ENCODE measurements around the gene MUSK.

DNA sequence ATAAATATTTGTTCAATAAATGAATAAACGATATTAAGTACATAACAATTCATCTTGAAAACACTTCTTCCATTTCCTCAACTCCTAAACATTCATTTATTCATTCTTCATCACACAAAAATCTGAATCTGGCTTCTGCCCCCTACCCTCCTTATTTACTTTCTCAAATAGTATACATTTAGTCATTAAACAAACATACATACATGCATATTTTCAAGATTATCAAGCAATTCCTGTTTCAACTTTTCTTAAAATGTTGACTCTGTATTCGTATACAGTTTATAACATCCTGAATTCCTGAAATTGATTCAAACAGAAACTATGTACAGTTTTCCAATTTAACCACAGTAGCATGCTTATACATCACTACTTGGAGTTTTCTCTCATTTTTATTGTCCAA, 129.0 kb downstream of the MUSK start:
- no peak for TF ChIP-seq EZH2 (IDR thresholded peaks at IDR 0.05; ENCODE audit: borderline replicate concordance, insufficient read depth, low read depth, low read length, poor library complexity, severe bottlenecking)
- TF ChIP-seq, protein P1, sequence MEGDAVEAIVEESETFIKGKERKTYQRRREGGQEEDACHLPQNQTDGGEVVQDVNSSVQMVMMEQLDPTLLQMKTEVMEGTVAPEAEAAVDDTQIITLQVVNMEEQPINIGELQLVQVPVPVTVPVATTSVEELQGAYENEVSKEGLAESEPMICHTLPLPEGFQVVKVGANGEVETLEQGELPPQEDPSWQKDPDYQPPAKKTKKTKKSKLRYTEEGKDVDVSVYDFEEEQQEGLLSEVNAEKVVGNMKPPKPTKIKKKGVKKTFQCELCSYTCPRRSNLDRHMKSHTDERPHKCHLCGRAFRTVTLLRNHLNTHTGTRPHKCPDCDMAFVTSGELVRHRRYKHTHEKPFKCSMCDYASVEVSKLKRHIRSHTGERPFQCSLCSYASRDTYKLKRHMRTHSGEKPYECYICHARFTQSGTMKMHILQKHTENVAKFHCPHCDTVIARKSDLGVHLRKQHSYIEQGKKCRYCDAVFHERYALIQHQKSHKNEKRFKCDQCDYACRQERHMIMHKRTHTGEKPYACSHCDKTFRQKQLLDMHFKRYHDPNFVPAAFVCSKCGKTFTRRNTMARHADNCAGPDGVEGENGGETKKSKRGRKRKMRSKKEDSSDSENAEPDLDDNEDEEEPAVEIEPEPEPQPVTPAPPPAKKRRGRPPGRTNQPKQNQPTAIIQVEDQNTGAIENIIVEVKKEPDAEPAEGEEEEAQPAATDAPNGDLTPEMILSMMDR (IDR thresholded peaks at IDR 0.05): no peak
